WTC11 (cell line): ENCODE results near the gene CYB561A3. TPM values are rescaled to one million over a fixed set of nuclear protein-coding genes. Genes with fewer than 3 reads are reported as not detected.

Experiments used
- ATAC-seq: fragments of 200-7000 bp; cut with Tn5 transposase; 2 replicates; pipeline ENCODE4 v1.10.0; 2021; ENCODE audit warnings: mild to moderate bottlenecking, moderate library complexity
- CTCF ChIA-PET: fragments of 300-600 bp; sonication (Branson Sonifier 250); formaldehyde crosslinking; loops from one replicate; lab custom pipeline; 2021; ENCODE audit warnings: antibody characterized with exemption; lab: Charles Lee
- POLR2A ChIA-PET: fragments of 350-600 bp; sonication (Branson Sonifier 250); formaldehyde crosslinking; loops from one replicate; lab custom pipeline; 2021; ENCODE audit warnings: antibody characterized with exemption; lab: Charles Lee
- DNase-seq: peaks from one replicate; pipeline ENCODE4 v3.0.0; 2021; ENCODE audit warnings: low spot score
- H3K27ac Mint-ChIP-seq: 2 replicates; pipeline ENCODE4 v1.8.0; 2021; ENCODE audit warnings: mixed read lengths
- H3K27me3 Mint-ChIP-seq: 2 replicates; pipeline ENCODE4 v1.8.0; 2021; ENCODE audit warnings: low read depth, mild to moderate bottlenecking, moderate library complexity, mixed read lengths
- H3K36me3 Mint-ChIP-seq: 2 replicates; pipeline ENCODE4 v1.8.0; 2021; ENCODE audit warnings: mixed read lengths
- H3K4me1 Mint-ChIP-seq: 2 replicates; pipeline ENCODE4 v1.8.0; 2022; ENCODE audit warnings: mixed read lengths
- H3K4me3 Mint-ChIP-seq: 2 replicates; pipeline ENCODE4 v1.8.0; 2021; ENCODE audit warnings: mild to moderate bottlenecking, moderate library complexity, mixed read lengths
- H3K9me3 Mint-ChIP-seq: 2 replicates; pipeline ENCODE4 v1.8.0; 2021; ENCODE audit warnings: mixed read lengths
- ATF3 ChIP-seq: sonication (generic); formaldehyde crosslinking; conservative IDR thresholded peaks from 2 replicates; pipeline ENCODE4 v1.8.1; 2022; ENCODE audit warnings: mild to moderate bottlenecking, missing genetic modification reagents
- CDX4 ChIP-seq: fragments of 250-450 bp; sonication (Bioruptor Pico); IDR thresholded peaks from 2 replicates; pipeline ENCODE4 v1.9.0; 2021; ENCODE audit warnings: moderate library complexity, mild to moderate bottlenecking, inconsistent platforms, borderline replicate concordance
- CREB1 ChIP-seq: sonication (generic); formaldehyde crosslinking; IDR thresholded peaks from 2 replicates; pipeline ENCODE4 v1.8.0; 2023; ENCODE audit warnings: mild to moderate bottlenecking, missing genetic modification reagents
- CREM ChIP-seq: sonication (generic); formaldehyde crosslinking; IDR thresholded peaks from 2 replicates; pipeline ENCODE4 v1.8.1; 2022; ENCODE audit warnings: mild to moderate bottlenecking, missing genetic modification reagents, moderate library complexity
- ELF4 ChIP-seq: sonication (generic); formaldehyde crosslinking; IDR thresholded peaks from 2 replicates; pipeline ENCODE4 v1.8.1; 2022; ENCODE audit warnings: low read depth, mild to moderate bottlenecking, moderate library complexity, missing genetic modification reagents
- ERG ChIP-seq: fragments of 250-450 bp; sonication (Bioruptor Pico); IDR thresholded peaks from 2 replicates; pipeline ENCODE4 v1.8.0; 2021; ENCODE audit warnings: mild to moderate bottlenecking
- ETV6 ChIP-seq: sonication (generic); formaldehyde crosslinking; IDR thresholded peaks from 2 replicates; pipeline ENCODE4 v1.8.1; 2022; ENCODE audit warnings: mild to moderate bottlenecking, missing genetic modification reagents
- GRHL2 ChIP-seq: fragments of 250-450 bp; sonication (Bioruptor Pico); IDR thresholded peaks from 2 replicates; pipeline ENCODE4 v1.8.0; 2022; ENCODE audit warnings: mild to moderate bottlenecking, moderate library complexity; ENCODE audit not compliant: insufficient replicate concordance, severe bottlenecking
- HMGXB4 ChIP-seq: sonication (generic); formaldehyde crosslinking; IDR thresholded peaks from 2 replicates; pipeline ENCODE4 v1.8.1; 2023; ENCODE audit warnings: mild to moderate bottlenecking, moderate library complexity, missing genetic modification reagents
- NFYB ChIP-seq: sonication (generic); formaldehyde crosslinking; conservative IDR thresholded peaks from 2 replicates; pipeline ENCODE4 v1.8.0; 2022; ENCODE audit warnings: low read depth, missing genetic modification reagents
- SMAD4 ChIP-seq: sonication (generic); formaldehyde crosslinking; IDR thresholded peaks from 2 replicates; pipeline ENCODE4 v1.8.0; 2022; ENCODE audit warnings: mild to moderate bottlenecking, missing genetic modification reagents
- SOX15 ChIP-seq: fragments of 250-450 bp; sonication (Bioruptor Pico); IDR thresholded peaks from 2 replicates; pipeline ENCODE4 v1.9.0; 2021; ENCODE audit warnings: mild to moderate bottlenecking
- STAT6 ChIP-seq: sonication (generic); formaldehyde crosslinking; conservative IDR thresholded peaks from 2 replicates; pipeline ENCODE4 v1.8.1; 2023; ENCODE audit warnings: mild to moderate bottlenecking, low read depth, missing genetic modification reagents, moderate library complexity
- TCF7 ChIP-seq: sonication (generic); formaldehyde crosslinking; IDR thresholded peaks from 2 replicates; pipeline ENCODE4 v1.8.0; 2022; ENCODE audit warnings: mild to moderate bottlenecking, low read depth, missing genetic modification reagents, moderate library complexity
- TEAD1 ChIP-seq: sonication (generic); formaldehyde crosslinking; IDR thresholded peaks from 2 replicates; pipeline ENCODE4 v1.8.0; 2022; ENCODE audit warnings: mild to moderate bottlenecking, missing genetic modification reagents
- ZMAT4 ChIP-seq: fragments of 250-450 bp; sonication (Bioruptor Pico); IDR thresholded peaks from 2 replicates; pipeline ENCODE4 v1.9.0; 2021; ENCODE audit warnings: mild to moderate bottlenecking
- ZNF396 ChIP-seq: fragments of 250-450 bp; sonication (Bioruptor Pico); IDR thresholded peaks from 2 replicates; pipeline ENCODE4 v1.8.0; 2021; ENCODE audit warnings: mild to moderate bottlenecking, moderate library complexity, borderline replicate concordance
- ZNF423 ChIP-seq: fragments of 250-450 bp; sonication (Bioruptor Pico); IDR thresholded peaks from 2 replicates; pipeline ENCODE4 v2.1.2; 2022; ENCODE audit warnings: mild to moderate bottlenecking, moderate library complexity
- total RNA-seq: library from RNA; stranded (reverse); gene quantifications from 3 replicates; pipeline ENCODE4 v1.2.3, GENCODE V29; 2021

The CYB561A3 gene
- total RNA-seq, 1 experiment from 2014 or later: 38.8 TPM

GRCh38 chr11:61369372-61370348 is 8.0 kb upstream of the CYB561A3 start:
- Mint-ChIP-seq H3K4me1 (no peaks in the 10 kb centered on the region), H3K36me3 (peaks cover 83% of the 10 kb centered on the region), H3K27me3 (no peaks in the 10 kb centered on the region), H3K27ac (no peak overlapping the region; the same call in 1 of the 2 replicates), H3K9me3 (peaks cover 13% of the 10 kb centered on the region), H3K4me3 (no peak overlapping the region)
- ChIA-PET POLR2A (no interaction called here), CTCF (interaction anchor here (0.6 to 0.7 kb wide), 2 partner anchors 34 to 77 kb away, joined by 3 to 7 read pairs; no protein-coding TSS in a partner anchor)
- no peak for TF ChIP-seq ZNF423 (CRISPR knock-in tag)
- TF ChIP-seq GRHL2 (CRISPR knock-in tag): no peak
- TF ChIP-seq TCF7 (CRISPR knock-in tag): no peak
- TF ChIP-seq CREB1 (CRISPR knock-in tag): no peak
- no peak for TF ChIP-seq CREM (CRISPR knock-in tag)
- TF ChIP-seq ZNF396: no peak
- no peak for TF ChIP-seq TEAD1
- TF ChIP-seq HMGXB4 (CRISPR knock-in tag): no peak
- TF ChIP-seq ELF4: no peak
- TF ChIP-seq NFYB (CRISPR knock-in tag): no peak
- no peak for TF ChIP-seq ZMAT4
- TF ChIP-seq SMAD4 (CRISPR knock-in tag): no peak
- no peak for TF ChIP-seq ERG (CRISPR knock-in tag)
- TF ChIP-seq CDX4: no peak
- no peak for DNase-seq
- ATAC-seq: no peak

GRCh38 chr11:61368646-61369045 is 7.0 kb upstream of the CYB561A3 start:
- TF ChIP-seq ATF3 (no peak), GRHL2 (CRISPR knock-in tag) (no peak), SOX15 (CRISPR knock-in tag) (no peak), ETV6 (CRISPR knock-in tag) (no peak), STAT6 (CRISPR knock-in tag) (no peak)
- TF ChIP-seq, all 79 proteins: peak for 0
- Mint-ChIP-seq H3K27ac (no peak overlapping the region), H3K9me3 (peaks cover 13% of the 10 kb centered on the region), H3K4me1 (peaks cover 2% of the 10 kb centered on the region), H3K36me3 (peaks cover 86% of the 10 kb centered on the region), H3K27me3 (no peaks in the 10 kb centered on the region), H3K4me3 (no peak overlapping the region)
- DNase-seq (no peak), ATAC-seq (no peak)
- ChIA-PET CTCF (no interaction called here), POLR2A (no interaction called here)
